Hepatocyte (in vitro differentiated cells): ENCODE data around the gene CAPN7. TPM values are rescaled to one million over a fixed set of nuclear protein-coding genes. Genes with fewer than 3 reads are reported as not detected.

Source experiments
- DNase-seq: peaks from one replicate; pipeline ENCODE4 v3.0.0-alpha.2; 2016; ENCODE audit warnings: low spot score
- H2AFZ ChIP-seq: fragments of 200-600 bp; sonication (generic); 2 replicates; pipeline ENCODE4 v1.6.0; 2016; ENCODE audit warnings: antibody characterized with exemption, mild to moderate bottlenecking
- H3K27ac ChIP-seq: fragments of 200-600 bp; sonication (generic); 2 replicates; pipeline ENCODE4 v1.5.1; 2016; ENCODE audit warnings: mild to moderate bottlenecking
- H3K27me3 ChIP-seq: fragments of 200-600 bp; sonication (generic); 2 replicates; pipeline ENCODE4 v1.6.1; 2016
- H3K36me3 ChIP-seq: fragments of 200-600 bp; sonication (generic); replicated peaks from 2 replicates; pipeline ENCODE4 v1.5.1; 2016; ENCODE audit warnings: low read depth; ENCODE audit not compliant: insufficient read depth
- H3K4me1 ChIP-seq: fragments of 200-600 bp; sonication (generic); 2 replicates; pipeline ENCODE4 v1.5.1; 2016; ENCODE audit warnings: mild to moderate bottlenecking, moderate library complexity; ENCODE audit not compliant: insufficient read depth
- H3K4me2 ChIP-seq: fragments of 200-600 bp; sonication (generic); 2 replicates; pipeline ENCODE4 v1.6.0; 2016
- H3K4me3 ChIP-seq: fragments of 200-600 bp; sonication (generic); 2 replicates; pipeline ENCODE4 v1.5.1; 2016; ENCODE audit warnings: mild to moderate bottlenecking
- H3K79me2 ChIP-seq: fragments of 200-600 bp; sonication (generic); 2 replicates; pipeline ENCODE4 v1.6.0; 2017; ENCODE audit warnings: mild to moderate bottlenecking
- H3K9me2 ChIP-seq: fragments of 200-600 bp; sonication (generic); replicated peaks from 2 replicates; pipeline ENCODE4 v1.6.0; 2017; ENCODE audit warnings: mild to moderate bottlenecking; ENCODE audit not compliant: insufficient read depth
- H3K9me3 ChIP-seq: fragments of 200-600 bp; sonication (generic); 2 replicates; pipeline ENCODE4 v1.5.1; 2016; ENCODE audit warnings: low read depth, mild to moderate bottlenecking
- H4K20me1 ChIP-seq: fragments of 200-600 bp; sonication (generic); 2 replicates; pipeline ENCODE4 v1.6.0; 2016; ENCODE audit warnings: mild to moderate bottlenecking; ENCODE audit not compliant: insufficient read depth, poor library complexity, severe bottlenecking
- EZH2 ChIP-seq: fragments of 200-600 bp; sonication (generic); IDR thresholded peaks from 2 replicates; pipeline ENCODE4 v1.6.1; 2016; ENCODE audit warnings: antibody characterized with exemption, mild to moderate bottlenecking, borderline replicate concordance
- EZH2phosphoT487 ChIP-seq: fragments of 200-600 bp; sonication (generic); IDR thresholded peaks from one replicate; pipeline ENCODE4 v1.6.1; 2018; ENCODE audit warnings: antibody characterized with exemption, mild to moderate bottlenecking, low read depth, moderate library complexity; ENCODE audit not compliant: unreplicated experiment, severe bottlenecking
- WGBS: methylation state at CpG from one replicate; pipeline ENCODE4 v1.1.6; 2016; ENCODE audit warnings: low lambda C conversion rate; ENCODE audit errors: missing lambda C conversion rate; 5-methylcytosine and 5-hydroxymethylcytosine counted together
- polyA plus RNA-seq: library from polyadenylated mRNA; unstranded; fragments of >200 nt; fragmentation: Nextera tagmentation; extraction: Ambion mirVana; gene quantifications from 2 replicates; pipeline ENCODE4 v1.2.1, GENCODE V29; 2016
- total RNA-seq: library from RNA; depleted of rRNA; stranded (reverse); fragments of >200 nt; gene quantifications from 2 replicates; pipeline ENCODE4 v1.2.3, GENCODE V29; 2014
- TF ChIP-seq, protein P1 (sequence below): fragments of 200-600 bp; sonication (generic); IDR thresholded peaks from 2 replicates; pipeline ENCODE4 v1.5.1; 2016; ENCODE audit warnings: antibody characterized with exemption, mild to moderate bottlenecking; ENCODE audit not compliant: poor library complexity

CAPN7 gene
- total and polyA plus RNA-seq, 2 experiments from 2014 or later = 21.6 to 60.3 TPM

DNA sequence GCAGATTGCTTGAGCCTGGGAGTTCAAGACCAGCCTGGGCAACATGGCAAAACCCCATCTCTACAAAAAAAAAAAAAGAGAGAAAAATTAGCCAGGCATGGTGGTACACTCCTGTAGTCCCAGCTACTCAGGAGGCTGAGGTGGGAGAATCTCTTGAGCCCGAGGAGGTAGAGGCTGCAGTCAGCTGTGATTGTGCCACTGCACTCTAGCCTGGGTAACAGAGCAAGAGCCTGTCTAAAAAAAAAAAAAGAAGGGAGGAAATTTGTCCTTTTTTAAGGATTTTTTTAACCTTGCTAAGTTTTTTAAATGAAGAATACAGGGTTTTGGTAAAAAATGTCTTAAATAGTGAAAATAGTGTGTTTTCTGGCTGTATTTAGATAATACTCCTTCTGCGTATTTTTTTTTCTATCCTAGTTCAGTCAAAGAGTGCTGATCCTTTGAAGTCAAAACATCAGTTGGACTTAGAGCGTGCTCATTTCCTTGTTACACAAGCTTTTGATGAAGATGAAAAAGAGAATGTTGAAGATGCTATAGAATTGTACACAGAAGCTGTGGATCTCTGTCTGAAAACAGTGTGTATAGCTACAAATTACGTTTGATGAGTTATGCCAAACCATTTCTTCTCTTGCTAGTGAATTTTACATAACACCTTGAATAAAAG lies 11.1 kb downstream of the CAPN7 start:
- H3K4me1 ChIP-seq = no peaks in the 10 kb centered on the region
- no peaks in the 10 kb centered on the region for H3K9me2 ChIP-seq
- no peak overlapping the region for H3K4me3 ChIP-seq
- H2AFZ ChIP-seq = no peak overlapping the region
- no peaks in the 10 kb centered on the region for H3K9me3 ChIP-seq
- 97% methylated on average over 4 of the region's 4 CpGs for WGBS
- H3K27me3 ChIP-seq = no peaks in the 10 kb centered on the region
- H4K20me1 ChIP-seq = no peaks in the 10 kb centered on the region
- no peak for DNase-seq
- no peak overlapping the region for H3K4me2 ChIP-seq
- peaks cover 4% of the 10 kb centered on the region for H3K36me3 ChIP-seq
- no peak for TF ChIP-seq EZH2phosphoT487
- no peak overlapping the region for H3K27ac ChIP-seq
- H3K79me2 ChIP-seq = peaks cover 50% of the 10 kb centered on the region

GRCh38 chr3:15217841-15218267 lies 11.8 kb downstream of the CAPN7 start:
- Histone ChIP-seq H3K9me2 (no peaks in the 10 kb centered on the region), H3K4me3 (no peak overlapping the region), H3K79me2 (peaks cover 43% of the 10 kb centered on the region), H3K4me2 (no peak overlapping the region), H3K27me3 (no peaks in the 10 kb centered on the region), H3K36me3 (peaks cover 4% of the 10 kb centered on the region), H3K4me1 (no peaks in the 10 kb centered on the region), H3K9me3 (no peaks in the 10 kb centered on the region), H2AFZ (no peak overlapping the region), H3K27ac (no peak overlapping the region), H4K20me1 (no peaks in the 10 kb centered on the region)
- TF ChIP-seq EZH2 (no peak), EZH2phosphoT487 (no peak)
- TF ChIP-seq, protein P1, sequence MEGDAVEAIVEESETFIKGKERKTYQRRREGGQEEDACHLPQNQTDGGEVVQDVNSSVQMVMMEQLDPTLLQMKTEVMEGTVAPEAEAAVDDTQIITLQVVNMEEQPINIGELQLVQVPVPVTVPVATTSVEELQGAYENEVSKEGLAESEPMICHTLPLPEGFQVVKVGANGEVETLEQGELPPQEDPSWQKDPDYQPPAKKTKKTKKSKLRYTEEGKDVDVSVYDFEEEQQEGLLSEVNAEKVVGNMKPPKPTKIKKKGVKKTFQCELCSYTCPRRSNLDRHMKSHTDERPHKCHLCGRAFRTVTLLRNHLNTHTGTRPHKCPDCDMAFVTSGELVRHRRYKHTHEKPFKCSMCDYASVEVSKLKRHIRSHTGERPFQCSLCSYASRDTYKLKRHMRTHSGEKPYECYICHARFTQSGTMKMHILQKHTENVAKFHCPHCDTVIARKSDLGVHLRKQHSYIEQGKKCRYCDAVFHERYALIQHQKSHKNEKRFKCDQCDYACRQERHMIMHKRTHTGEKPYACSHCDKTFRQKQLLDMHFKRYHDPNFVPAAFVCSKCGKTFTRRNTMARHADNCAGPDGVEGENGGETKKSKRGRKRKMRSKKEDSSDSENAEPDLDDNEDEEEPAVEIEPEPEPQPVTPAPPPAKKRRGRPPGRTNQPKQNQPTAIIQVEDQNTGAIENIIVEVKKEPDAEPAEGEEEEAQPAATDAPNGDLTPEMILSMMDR = no peak
- DNase-seq = no peak
- 99% methylated on average over 2 of the region's 2 CpGs for WGBS

DNA sequence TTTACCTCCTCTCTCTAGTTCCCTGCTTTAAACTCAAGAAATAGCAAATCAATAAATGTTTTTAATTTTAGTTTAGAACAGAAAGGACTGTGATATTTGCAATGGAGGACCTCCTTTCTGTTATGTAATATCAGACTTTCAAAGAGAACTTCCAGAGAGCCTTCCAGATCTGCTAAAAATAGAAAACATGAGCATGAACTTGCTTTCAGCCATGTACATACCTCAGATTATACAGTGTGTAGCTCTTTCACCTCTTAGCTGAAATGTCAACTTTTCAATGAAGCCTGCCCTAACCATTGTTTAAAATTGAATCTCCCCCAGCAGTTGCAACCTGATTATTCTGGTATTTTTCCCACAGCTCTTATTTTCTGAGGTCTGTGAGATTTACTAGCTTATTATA lies 12.6 kb downstream of the CAPN7 start:
- H3K79me2 ChIP-seq = peaks cover 35% of the 10 kb centered on the region
- no peaks in the 10 kb centered on the region for H3K9me2 ChIP-seq
- TF ChIP-seq EZH2 (no peak), EZH2phosphoT487 (no peak)
- TF ChIP-seq, protein P1 = no peak
- H3K36me3 ChIP-seq = peaks cover 4% of the 10 kb centered on the region
- no peak overlapping the region for H3K4me3 ChIP-seq
- H4K20me1 ChIP-seq = no peaks in the 10 kb centered on the region
- H3K27me3 ChIP-seq = no peaks in the 10 kb centered on the region
- no peaks in the 10 kb centered on the region for H3K4me1 ChIP-seq
- H3K4me2 ChIP-seq = no peak overlapping the region
- no peak overlapping the region for H2AFZ ChIP-seq
- H3K9me3 ChIP-seq = no peaks in the 10 kb centered on the region
- no peak overlapping the region for H3K27ac ChIP-seq
- DNase-seq = no peak

DNA sequence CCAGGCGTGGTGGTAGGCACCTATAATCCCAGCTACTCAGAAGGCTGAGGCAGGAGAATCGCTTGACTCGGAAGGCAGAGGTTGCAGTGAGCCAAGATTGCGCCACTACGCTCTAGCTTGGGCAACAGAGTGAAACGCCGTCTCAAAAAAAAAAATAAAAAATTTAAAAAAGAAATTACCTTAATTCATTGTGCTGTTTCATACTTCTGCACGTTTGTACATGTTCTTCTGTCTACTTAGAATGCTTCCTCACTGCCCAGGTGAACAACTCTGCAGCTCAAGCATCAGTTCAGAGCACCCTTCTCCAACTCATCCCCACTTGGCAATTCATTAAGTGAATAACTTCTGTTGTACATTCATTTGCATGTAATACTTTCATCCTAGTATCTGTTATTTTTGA lies 14.0 kb downstream of the CAPN7 start:
- DNase-seq = no peak
- H2AFZ ChIP-seq = no peak overlapping the region
- no peak overlapping the region for H3K4me3 ChIP-seq
- peaks cover 26% of the 10 kb centered on the region for H3K79me2 ChIP-seq
- no peaks in the 10 kb centered on the region for H3K9me3 ChIP-seq
- TF ChIP-seq, protein P1 = no peak
- TF ChIP-seq EZH2 (no peak), EZH2phosphoT487 (no peak)
- no peaks in the 10 kb centered on the region for H3K9me2 ChIP-seq
- H3K27me3 ChIP-seq = no peaks in the 10 kb centered on the region
- H4K20me1 ChIP-seq = no peaks in the 10 kb centered on the region
- WGBS = 96% methylated on average over 8 of the region's 8 CpGs
- H3K4me2 ChIP-seq = no peak overlapping the region
- H3K27ac ChIP-seq = no peak overlapping the region
- H3K4me1 ChIP-seq = no peaks in the 10 kb centered on the region
- peaks cover 4% of the 10 kb centered on the region for H3K36me3 ChIP-seq
